ENCODE measurements around the gene TPGS2.

The TPGS2 gene

DNA sequence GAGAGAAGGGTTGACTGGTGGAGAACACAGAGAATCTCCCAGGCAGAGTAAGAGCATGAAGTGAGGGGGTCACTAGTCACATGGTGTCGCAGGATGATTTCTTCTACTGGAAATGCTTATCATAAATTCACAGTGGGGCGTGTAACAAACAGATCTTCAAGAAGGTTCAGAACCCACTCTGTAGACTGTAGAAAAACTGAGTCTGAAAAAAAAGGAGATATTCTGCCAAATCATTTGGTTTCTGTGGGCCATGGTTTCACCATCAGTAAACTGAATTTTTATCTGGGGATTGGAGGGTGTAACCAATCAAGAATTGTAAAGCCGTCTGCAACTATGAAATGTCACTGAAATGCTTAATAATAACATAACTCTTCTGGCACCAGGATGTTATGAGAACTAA lies 15.0 kb downstream of the TPGS2 start:
- no peak overlapping the region for H3K4me3 ChIP-seq (replicated peaks; ENCODE audit: low read depth, low read length)
- DNase-seq (ENCODE audit: low read depth): no peak
- TF ChIP-seq, protein P1, sequence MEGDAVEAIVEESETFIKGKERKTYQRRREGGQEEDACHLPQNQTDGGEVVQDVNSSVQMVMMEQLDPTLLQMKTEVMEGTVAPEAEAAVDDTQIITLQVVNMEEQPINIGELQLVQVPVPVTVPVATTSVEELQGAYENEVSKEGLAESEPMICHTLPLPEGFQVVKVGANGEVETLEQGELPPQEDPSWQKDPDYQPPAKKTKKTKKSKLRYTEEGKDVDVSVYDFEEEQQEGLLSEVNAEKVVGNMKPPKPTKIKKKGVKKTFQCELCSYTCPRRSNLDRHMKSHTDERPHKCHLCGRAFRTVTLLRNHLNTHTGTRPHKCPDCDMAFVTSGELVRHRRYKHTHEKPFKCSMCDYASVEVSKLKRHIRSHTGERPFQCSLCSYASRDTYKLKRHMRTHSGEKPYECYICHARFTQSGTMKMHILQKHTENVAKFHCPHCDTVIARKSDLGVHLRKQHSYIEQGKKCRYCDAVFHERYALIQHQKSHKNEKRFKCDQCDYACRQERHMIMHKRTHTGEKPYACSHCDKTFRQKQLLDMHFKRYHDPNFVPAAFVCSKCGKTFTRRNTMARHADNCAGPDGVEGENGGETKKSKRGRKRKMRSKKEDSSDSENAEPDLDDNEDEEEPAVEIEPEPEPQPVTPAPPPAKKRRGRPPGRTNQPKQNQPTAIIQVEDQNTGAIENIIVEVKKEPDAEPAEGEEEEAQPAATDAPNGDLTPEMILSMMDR (IDR thresholded peaks at IDR 0.05; ENCODE audit: low read length, missing control alignments): no peak

DNA sequence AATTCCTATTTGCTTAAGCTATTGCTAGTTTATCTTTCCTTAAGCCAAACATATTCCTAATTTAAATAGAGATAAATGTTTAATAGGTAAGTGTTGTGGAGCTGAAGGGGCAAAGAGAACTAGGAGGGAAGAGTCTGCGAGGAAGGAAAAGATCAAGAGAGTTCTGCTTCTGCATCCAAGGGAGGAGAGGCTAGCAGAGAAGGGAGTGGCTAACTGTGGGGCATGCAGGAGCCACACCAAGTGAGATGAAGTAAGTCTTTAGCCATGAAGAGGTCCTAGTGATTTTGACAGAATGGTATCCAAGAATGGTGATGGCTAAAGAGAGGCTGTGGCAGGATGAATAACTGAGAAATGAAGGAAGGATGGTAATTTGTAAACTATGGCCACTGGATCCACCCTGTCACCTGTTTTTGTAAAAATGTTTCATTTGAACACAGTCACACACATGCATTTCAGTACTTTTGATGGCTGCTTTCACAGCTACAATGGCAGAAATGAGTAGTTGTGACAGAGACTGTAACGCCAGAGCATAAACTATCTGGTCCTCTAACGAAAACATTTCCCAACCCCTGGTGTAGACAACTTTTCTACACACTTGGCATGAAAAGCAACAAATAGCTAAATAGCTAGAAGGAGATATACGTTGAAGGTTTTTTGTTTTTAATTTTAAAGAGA lies 15.6 kb downstream of the TPGS2 start:
- H3K4me3 ChIP-seq (replicated peaks; ENCODE audit: low read depth, low read length): no peak overlapping the region
- TF ChIP-seq, protein P1 (IDR thresholded peaks at IDR 0.05; ENCODE audit: low read length, missing control alignments): no peak
- DNase-seq (ENCODE audit: low read depth): no peak

DNA sequence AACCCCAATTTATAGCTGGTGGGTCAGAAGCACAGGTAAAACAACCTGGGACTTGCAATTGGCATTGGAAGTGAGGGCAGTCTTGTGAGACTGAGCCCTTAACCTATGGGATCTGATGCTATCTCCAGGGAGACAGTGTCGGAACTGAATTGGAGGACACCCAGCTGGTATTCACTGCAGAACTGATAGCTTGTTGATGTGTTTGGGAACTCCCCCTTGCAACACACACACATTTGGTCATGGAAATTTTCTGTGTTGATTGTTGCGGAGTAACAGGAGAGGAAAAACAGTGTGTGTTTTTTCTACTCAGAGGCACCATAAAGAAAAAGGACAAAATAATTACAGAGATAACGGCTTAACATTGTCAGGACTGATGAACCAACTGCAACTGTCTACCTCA lies 16.1 kb downstream of the TPGS2 start:
- DNase-seq (ENCODE audit: low read depth): peak; percentile 65
- H3K4me3 ChIP-seq (replicated peaks; ENCODE audit: low read depth, low read length): no peak overlapping the region
- TF ChIP-seq, protein P1 (IDR thresholded peaks at IDR 0.05; ENCODE audit: low read length, missing control alignments): no peak

DNA sequence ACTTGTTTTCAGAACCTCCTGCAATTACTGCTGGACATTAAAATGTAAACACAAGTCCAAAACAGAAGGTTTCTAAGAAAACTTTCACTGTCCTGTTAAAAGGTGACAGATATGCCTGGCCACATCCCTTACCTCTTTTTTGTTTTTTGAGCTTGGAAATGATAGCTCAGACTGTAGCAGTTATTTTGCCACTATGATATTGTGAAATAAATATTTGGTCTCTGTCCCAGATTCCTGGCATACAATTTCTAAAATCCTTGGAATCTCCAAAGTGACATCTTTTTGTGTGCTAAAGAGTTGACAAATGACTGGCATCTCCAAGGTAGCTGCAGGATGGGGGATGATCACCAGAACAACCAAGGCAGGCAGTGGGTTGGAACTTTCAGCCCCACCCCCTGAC lies 16.8 kb downstream of the TPGS2 start:
- TF ChIP-seq, protein P1 (IDR thresholded peaks at IDR 0.05; ENCODE audit: low read length, missing control alignments): no peak
- H3K4me3 ChIP-seq (replicated peaks; ENCODE audit: low read depth, low read length): no peak overlapping the region
- DNase-seq (ENCODE audit: low read depth): peak; percentile 25

DNA sequence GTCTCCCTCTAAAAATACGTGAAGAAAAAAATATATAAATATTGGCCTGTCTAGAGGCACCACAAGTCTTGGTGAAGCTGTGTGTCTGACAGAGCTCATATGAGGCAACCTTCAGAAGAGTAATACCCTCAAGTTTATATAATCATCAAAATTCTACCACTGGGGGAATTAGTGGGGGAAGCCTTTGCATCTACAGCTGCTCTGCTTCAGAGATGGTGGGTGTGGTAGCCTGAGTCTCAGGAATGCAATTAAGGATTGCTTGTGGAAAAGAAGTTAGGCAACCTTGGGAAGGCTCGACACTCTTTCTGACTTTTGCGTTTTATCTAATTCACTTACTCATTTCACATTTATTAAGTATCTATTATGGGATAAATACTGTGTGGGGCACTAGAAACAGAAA lies 17.4 kb downstream of the TPGS2 start:
- no peak for DNase-seq (ENCODE audit: low read depth)
- TF ChIP-seq, protein P1 (IDR thresholded peaks at IDR 0.05; ENCODE audit: low read length, missing control alignments): no peak
- H3K4me3 ChIP-seq (replicated peaks; ENCODE audit: low read depth, low read length): no peak overlapping the region

DNA sequence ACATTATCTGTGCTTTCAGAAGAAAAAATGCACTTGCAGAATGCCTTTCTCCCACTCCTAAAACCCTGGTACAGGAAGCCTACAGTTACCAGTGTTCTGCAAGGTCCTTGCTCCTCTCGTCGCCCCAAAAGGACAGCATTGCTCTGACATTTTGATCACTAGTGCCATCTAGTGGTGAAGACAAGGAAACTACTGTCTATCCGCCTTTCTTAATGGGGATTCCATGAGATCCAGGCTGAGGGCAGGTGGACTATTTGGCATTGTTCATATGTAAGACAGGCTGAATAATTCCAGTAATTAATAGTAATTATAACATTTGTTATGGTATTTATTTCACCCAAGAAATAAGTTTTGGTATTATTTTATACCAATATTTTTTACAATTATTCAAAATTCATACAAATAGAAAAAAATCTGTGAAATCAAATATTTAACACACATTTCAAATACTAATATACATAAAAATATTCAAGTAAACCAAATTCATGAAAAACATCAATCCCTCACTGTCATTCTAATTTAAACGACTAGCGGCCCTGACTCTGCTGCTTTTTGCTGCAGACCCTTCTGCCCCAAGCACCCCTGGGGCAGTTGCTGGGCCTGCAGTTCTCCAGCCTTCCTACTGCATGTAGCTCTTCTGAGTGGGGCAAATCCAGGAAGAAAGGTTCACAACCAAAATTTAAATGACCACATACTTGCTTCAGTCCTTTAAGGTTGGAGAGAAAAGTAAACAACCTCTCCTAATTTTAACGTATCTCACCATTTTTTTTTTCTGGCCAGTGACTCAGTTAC lies 19.0 kb downstream of the TPGS2 start:
- H3K4me3 ChIP-seq (replicated peaks; ENCODE audit: low read depth, low read length): no peak overlapping the region
- TF ChIP-seq, protein P1 (IDR thresholded peaks at IDR 0.05; ENCODE audit: low read length, missing control alignments): peak; percentile 85
- peak; percentile 81 for DNase-seq (ENCODE audit: low read depth)
